Upper lobe of right lung (tissue), 1 donor: ENCODE measurements around the gene TMEM260. TPM values are rescaled to one million over a fixed set of nuclear protein-coding genes. Genes with fewer than 3 reads are reported as not detected.
A peak's percentile ranks its signal among the peaks of the same experiment; 100 is the strongest.

Experiments used
- ATAC-seq: fragments of 200-7000 bp; cut with Tn5 transposase; one replicate; pipeline ENCODE4 v1.9.1; 2020; ENCODE audit warnings: mild to moderate bottlenecking, moderate library complexity
- DNase-seq: peaks from one replicate; pipeline ENCODE4 v3.0.0-alpha.2; 2020
- H3K27ac ChIP-seq: fragments of 200-600 bp; one replicate; pipeline ENCODE4 v1.8.0; 2022
- H3K27me3 ChIP-seq: fragments of 200-600 bp; one replicate; pipeline ENCODE4 v1.8.0; 2022; ENCODE audit warnings: mild to moderate bottlenecking
- H3K36me3 ChIP-seq: fragments of 200-600 bp; one replicate; pipeline ENCODE4 v1.8.0; 2022
- H3K4me1 ChIP-seq: fragments of 200-600 bp; one replicate; pipeline ENCODE4 v1.8.0; 2022
- H3K4me3 ChIP-seq: fragments of 200-600 bp; one replicate; pipeline ENCODE4 v1.8.0; 2022; ENCODE audit warnings: mild to moderate bottlenecking
- H3K9me3 ChIP-seq: fragments of 200-600 bp; one replicate; pipeline ENCODE4 v1.8.0; 2022
- CTCF ChIP-seq: fragments of 200-600 bp; IDR thresholded peaks from one replicate; pipeline ENCODE4 v1.8.0; 2022; ENCODE audit warnings: antibody characterized with exemption
- intact Hi-C: fragments of 100-400 bp; cut with DNase I; formaldehyde crosslinking; loops from one replicate; pipeline ENCODE4 v1.11.0; 2022
- total RNA-seq: library from RNA; stranded (reverse); fragmentation: NEBNext Ultra II Directional; extraction: Animal tissue kit (Norgen Biotek cat#: 25700); gene quantifications from one replicate; pipeline ENCODE4 v1.2.1, GENCODE V29; 2021
- donor health status: DM: no; HTN: yes; CAD: no; lungs with severe emphysema.

TMEM260 gene
- total RNA-seq, 1 donor from 2014 or later = 18.6 TPM

- ATAC-seq (no peak), DNase-seq (no peak)
- Histone ChIP-seq H3K27me3 (no peaks in the 10 kb centered on the region), H3K4me3 (no peak overlapping the region), H3K4me1 (no peaks in the 10 kb centered on the region), H3K36me3 (peaks cover 61% of the 10 kb centered on the region), H3K9me3 (peaks cover 3% of the 10 kb centered on the region), H3K27ac (no peak overlapping the region)
- intact Hi-C loops = no loop called here
- TF ChIP-seq CTCF = no peak
These were observed 52.6 kb downstream of the TMEM260 start for GRCh38 chr14:56632195-56632594.

GRCh38 chr14:56633544-56633943 is 53.9 kb downstream of the TMEM260 start:
- peaks cover 70% of the 10 kb centered on the region for H3K36me3 ChIP-seq

GRCh38 chr14:56635041-56635440 is 55.4 kb downstream of the TMEM260 start:
- H3K27ac ChIP-seq = no peak overlapping the region
- H3K9me3 ChIP-seq = peaks cover 3% of the 10 kb centered on the region
- no peaks in the 10 kb centered on the region for H3K4me1 ChIP-seq
- peaks cover 85% of the 10 kb centered on the region for H3K36me3 ChIP-seq
- ATAC-seq (no peak), DNase-seq (no peak)
- H3K4me3 ChIP-seq = no peak overlapping the region
- intact Hi-C loops = no loop called here
- no peak for TF ChIP-seq CTCF
- no peaks in the 10 kb centered on the region for H3K27me3 ChIP-seq

More at GRCh38 chr14:56633544-56633943, 53.9 kb downstream of the TMEM260 start:
- Histone ChIP-seq H3K27ac (no peak overlapping the region), H3K27me3 (no peaks in the 10 kb centered on the region), H3K9me3 (peaks cover 3% of the 10 kb centered on the region), H3K4me1 (no peaks in the 10 kb centered on the region), H3K4me3 (no peak overlapping the region)
- DNase-seq (no peak), ATAC-seq (no peak)
- TF ChIP-seq CTCF = no peak
- intact Hi-C loops = no loop called here

GRCh38 chr14:56647493-56647892 is 67.9 kb downstream of the TMEM260 start:
- H3K36me3 ChIP-seq = no peaks in the 10 kb centered on the region
- no peak for TF ChIP-seq CTCF
- no peak for ATAC-seq
- no peak for DNase-seq
- no peaks in the 10 kb centered on the region for H3K4me1 ChIP-seq
- no peak overlapping the region for H3K27ac ChIP-seq
- intact Hi-C loops = no loop called here
- H3K4me3 ChIP-seq = no peak overlapping the region
- no peaks in the 10 kb centered on the region for H3K9me3 ChIP-seq
- no peaks in the 10 kb centered on the region for H3K27me3 ChIP-seq

- Histone ChIP-seq H3K4me1 (no peaks in the 10 kb centered on the region), H3K4me3 (no peak overlapping the region), H3K27ac (no peak overlapping the region), H3K27me3 (no peaks in the 10 kb centered on the region), H3K36me3 (no peaks in the 10 kb centered on the region), H3K9me3 (no peaks in the 10 kb centered on the region)
- intact Hi-C loops = no loop called here
- no peak for TF ChIP-seq CTCF
- DNase-seq = no peak
- ATAC-seq = peak; percentile 58
These were observed 69.1 kb downstream of the TMEM260 start for GRCh38 chr14:56648508-56649301.

GRCh38 chr14:56649382-56649781 is 69.8 kb downstream of the TMEM260 start:
- intact Hi-C loops = no loop called here
- no peaks in the 10 kb centered on the region for H3K9me3 ChIP-seq
- TF ChIP-seq CTCF = no peak
- H3K27me3 ChIP-seq = no peaks in the 10 kb centered on the region
- ATAC-seq (no peak), DNase-seq (no peak)
- H3K4me1 ChIP-seq = no peaks in the 10 kb centered on the region
- no peak overlapping the region for H3K27ac ChIP-seq
- no peak overlapping the region for H3K4me3 ChIP-seq
- H3K36me3 ChIP-seq = no peaks in the 10 kb centered on the region
